ENCODE measurements around the gene TRAPPC2L.

DNA sequence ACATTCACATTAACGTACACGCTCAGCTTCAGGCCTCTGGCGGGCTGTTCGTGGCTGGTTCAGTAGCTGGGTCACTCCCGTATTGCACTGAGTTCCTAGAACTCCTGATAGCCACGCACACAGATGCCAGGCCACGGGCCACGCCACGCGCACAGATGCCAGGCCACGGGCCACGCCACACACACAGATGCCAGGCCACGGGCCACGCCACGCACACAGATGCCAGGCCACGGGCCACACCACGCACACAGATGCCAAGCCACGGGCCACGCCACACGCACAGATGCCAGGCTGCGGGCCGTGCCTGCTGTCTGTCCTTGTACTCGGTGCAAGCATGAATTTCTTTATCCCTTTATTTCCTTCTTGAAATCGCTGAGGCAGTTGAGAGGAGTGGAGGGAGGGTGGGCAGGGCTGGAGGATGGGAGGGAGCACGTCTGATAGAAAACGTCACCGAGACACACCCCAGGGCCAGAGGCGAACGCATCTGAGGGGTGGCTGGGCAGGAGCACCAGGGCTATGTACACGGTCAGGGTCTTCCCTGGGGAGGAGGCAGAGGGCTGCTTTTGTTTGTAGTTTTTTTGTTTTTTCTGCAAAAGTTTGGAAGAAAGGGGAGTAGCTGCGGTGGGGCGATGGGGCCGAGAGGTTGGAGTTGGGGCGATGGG is 18.1 kb downstream of the TRAPPC2L start:
- TF ChIP-seq, protein P1, sequence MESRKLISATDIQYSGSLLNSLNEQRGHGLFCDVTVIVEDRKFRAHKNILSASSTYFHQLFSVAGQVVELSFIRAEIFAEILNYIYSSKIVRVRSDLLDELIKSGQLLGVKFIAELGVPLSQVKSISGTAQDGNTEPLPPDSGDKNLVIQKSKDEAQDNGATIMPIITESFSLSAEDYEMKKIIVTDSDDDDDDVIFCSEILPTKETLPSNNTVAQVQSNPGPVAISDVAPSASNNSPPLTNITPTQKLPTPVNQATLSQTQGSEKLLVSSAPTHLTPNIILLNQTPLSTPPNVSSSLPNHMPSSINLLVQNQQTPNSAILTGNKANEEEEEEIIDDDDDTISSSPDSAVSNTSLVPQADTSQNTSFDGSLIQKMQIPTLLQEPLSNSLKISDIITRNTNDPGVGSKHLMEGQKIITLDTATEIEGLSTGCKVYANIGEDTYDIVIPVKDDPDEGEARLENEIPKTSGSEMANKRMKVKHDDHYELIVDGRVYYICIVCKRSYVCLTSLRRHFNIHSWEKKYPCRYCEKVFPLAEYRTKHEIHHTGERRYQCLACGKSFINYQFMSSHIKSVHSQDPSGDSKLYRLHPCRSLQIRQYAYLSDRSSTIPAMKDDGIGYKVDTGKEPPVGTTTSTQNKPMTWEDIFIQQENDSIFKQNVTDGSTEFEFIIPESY (IDR thresholded peaks at IDR 0.05): no peak
- TF ChIP-seq HDAC2 (IDR thresholded peaks at IDR 0.05) (no peak), RFX5 (IDR thresholded peaks at IDR 0.05; ENCODE audit: low read depth, low read length) (no peak), GABPA (IDR thresholded peaks at IDR 0.05; ENCODE audit: low read depth) (no peak), TAF1 (IDR thresholded peaks at IDR 0.05; ENCODE audit: borderline replicate concordance, low read depth, low read length) (no peak), MYC (IDR thresholded peaks at IDR 0.05; ENCODE audit: insufficient read depth, insufficient read length, insufficient replicate concordance, low read length, severe bottlenecking) (no peak)
- TF ChIP-seq, protein P2, sequence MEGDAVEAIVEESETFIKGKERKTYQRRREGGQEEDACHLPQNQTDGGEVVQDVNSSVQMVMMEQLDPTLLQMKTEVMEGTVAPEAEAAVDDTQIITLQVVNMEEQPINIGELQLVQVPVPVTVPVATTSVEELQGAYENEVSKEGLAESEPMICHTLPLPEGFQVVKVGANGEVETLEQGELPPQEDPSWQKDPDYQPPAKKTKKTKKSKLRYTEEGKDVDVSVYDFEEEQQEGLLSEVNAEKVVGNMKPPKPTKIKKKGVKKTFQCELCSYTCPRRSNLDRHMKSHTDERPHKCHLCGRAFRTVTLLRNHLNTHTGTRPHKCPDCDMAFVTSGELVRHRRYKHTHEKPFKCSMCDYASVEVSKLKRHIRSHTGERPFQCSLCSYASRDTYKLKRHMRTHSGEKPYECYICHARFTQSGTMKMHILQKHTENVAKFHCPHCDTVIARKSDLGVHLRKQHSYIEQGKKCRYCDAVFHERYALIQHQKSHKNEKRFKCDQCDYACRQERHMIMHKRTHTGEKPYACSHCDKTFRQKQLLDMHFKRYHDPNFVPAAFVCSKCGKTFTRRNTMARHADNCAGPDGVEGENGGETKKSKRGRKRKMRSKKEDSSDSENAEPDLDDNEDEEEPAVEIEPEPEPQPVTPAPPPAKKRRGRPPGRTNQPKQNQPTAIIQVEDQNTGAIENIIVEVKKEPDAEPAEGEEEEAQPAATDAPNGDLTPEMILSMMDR (IDR thresholded peaks at IDR 0.05 in 2 of 3, conservative IDR thresholded peaks at IDR 0.05 in 1 of 3; ENCODE audit: control insufficient read depth in 2 of 3, extremely low read depth in 1 of 3, insufficient read depth in 1 of 3, low read depth in 3 of 3, low read length in 3 of 3): no peak
- TF ChIP-seq, protein P3, sequence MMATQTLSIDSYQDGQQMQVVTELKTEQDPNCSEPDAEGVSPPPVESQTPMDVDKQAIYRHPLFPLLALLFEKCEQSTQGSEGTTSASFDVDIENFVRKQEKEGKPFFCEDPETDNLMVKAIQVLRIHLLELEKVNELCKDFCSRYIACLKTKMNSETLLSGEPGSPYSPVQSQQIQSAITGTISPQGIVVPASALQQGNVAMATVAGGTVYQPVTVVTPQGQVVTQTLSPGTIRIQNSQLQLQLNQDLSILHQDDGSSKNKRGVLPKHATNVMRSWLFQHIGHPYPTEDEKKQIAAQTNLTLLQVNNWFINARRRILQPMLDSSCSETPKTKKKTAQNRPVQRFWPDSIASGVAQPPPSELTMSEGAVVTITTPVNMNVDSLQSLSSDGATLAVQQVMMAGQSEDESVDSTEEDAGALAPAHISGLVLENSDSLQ (IDR thresholded peaks at IDR 0.05): no peak

Data from GM12878 (cell line).